CD4-positive, alpha-beta T cell (primary cell): ENCODE measurements around the gene STX8. TPM values are rescaled to one million over a fixed set of nuclear protein-coding genes. Genes with fewer than 3 reads are reported as not detected.

ENCODE experiments used
- ATAC-seq: fragments of 200-7000 bp; cut with Tn5 transposase; one replicate; pipeline ENCODE4 v1.10.0; 2022; ENCODE audit warnings: mild to moderate bottlenecking; ENCODE audit not compliant: poor library complexity
- CTCF ChIA-PET: fragments of 350-600 bp; sonication (Branson Sonifier 250); formaldehyde crosslinking; loops from one replicate; lab custom pipeline; 2021; ENCODE audit warnings: antibody characterized with exemption, inconsistent platforms; lab: Charles Lee
- POLR2A ChIA-PET: fragments of 350-600 bp; sonication (Branson Sonifier 250); formaldehyde crosslinking; loops from one replicate; lab custom pipeline; 2021; ENCODE audit warnings: antibody characterized with exemption, inconsistent platforms; lab: Charles Lee
- DNase-seq, 14 experiments: peaks; one replicate each; pipeline ENCODE4 v3.0.0-alpha.2; 2013 to 2020; ENCODE audit warnings: mixed read lengths in 2 of 14
- H3K27ac ChIP-seq, 2 donors: one replicate each; pipeline versions ENCODE4 v1.5.1 to v1.7.0; 2013; ENCODE audit warnings: low read length in 2 of 2, low read depth in 1 of 2, mild to moderate bottlenecking in 1 of 2
- H3K27me3 ChIP-seq, 2 experiments: 1 replicate in 1 of 2; 2 replicates in 1 of 2; pipeline versions ENCODE4 v1.6.1 to v1.7.0; 2013; ENCODE audit warnings: low read length in 2 of 2, control low read depth in 1 of 2, mild to moderate bottlenecking in 1 of 2, moderate library complexity in 1 of 2; ENCODE audit not compliant: insufficient read depth in 2 of 2, control insufficient read depth in 1 of 2
- H3K36me3 ChIP-seq: one replicate; pipeline ENCODE4 v1.6.1; 2013; ENCODE audit warnings: low read length, control low read depth; ENCODE audit not compliant: insufficient read depth
- H3K4me1 ChIP-seq: one replicate; pipeline ENCODE4 v1.6.1; 2013; ENCODE audit warnings: low read length, control low read depth; ENCODE audit not compliant: insufficient read depth
- H3K4me3 ChIP-seq: one replicate; pipeline ENCODE4 v1.5.1; 2013; ENCODE audit warnings: mild to moderate bottlenecking, low read length, moderate library complexity
- H3K9me3 ChIP-seq, 2 experiments: 1 replicate in 1 of 2; 2 replicates in 1 of 2; pipeline versions ENCODE4 v1.6.1 to v1.7.0; 2013; ENCODE audit warnings: low read length in 2 of 2, mild to moderate bottlenecking in 2 of 2, control low read depth in 1 of 2, moderate library complexity in 1 of 2; ENCODE audit not compliant: control insufficient read depth in 1 of 2, insufficient read depth in 1 of 2
- H3K27ac Mint-ChIP-seq: one replicate; pipeline ENCODE4 v1.8.0; 2020; ENCODE audit warnings: mixed read lengths
- H3K27me3 Mint-ChIP-seq: one replicate; pipeline ENCODE4 v1.8.0; 2021; ENCODE audit warnings: mixed read lengths
- H3K36me3 Mint-ChIP-seq: one replicate; pipeline ENCODE4 v1.8.0; 2021; ENCODE audit warnings: low read depth, mixed read lengths
- H3K4me1 Mint-ChIP-seq: one replicate; pipeline ENCODE4 v1.8.0; 2021; ENCODE audit warnings: low read depth, mixed read lengths
- H3K4me3 Mint-ChIP-seq: one replicate; pipeline ENCODE4 v1.8.0; 2020; ENCODE audit warnings: mild to moderate bottlenecking, mixed read lengths
- H3K9me3 Mint-ChIP-seq: one replicate; pipeline ENCODE4 v1.8.0; 2020; ENCODE audit warnings: mixed read lengths
- intact Hi-C, 2 experiments: fragments of 100-400 bp; cut with DNase I in 1 of 2; cut with micrococcal nuclease in 1 of 2; formaldehyde crosslinking; loops; one replicate each; pipeline versions ENCODE4 v1.15.1 to v1.9.0; 2023 to 2025; cut with DNase I, micrococcal nuclease
- total RNA-seq, 174 experiments: library from RNA in 2 of 174; stranded (reverse) in 2 of 174; gene quantifications; one replicate each; pipeline ENCODE4 v1.2.3 and lab custom pipeline; 2021 to 2026
- TF ChIP-seq, protein P1 (sequence below): fragments of 200-600 bp; IDR thresholded peaks from one replicate; pipeline ENCODE4 v1.8.0; 2022; ENCODE audit warnings: antibody characterized with exemption, mild to moderate bottlenecking

STX8 gene
- total RNA-seq, 2 experiments from 2014 or later: 52.2 to 63.2 TPM

DNA sequence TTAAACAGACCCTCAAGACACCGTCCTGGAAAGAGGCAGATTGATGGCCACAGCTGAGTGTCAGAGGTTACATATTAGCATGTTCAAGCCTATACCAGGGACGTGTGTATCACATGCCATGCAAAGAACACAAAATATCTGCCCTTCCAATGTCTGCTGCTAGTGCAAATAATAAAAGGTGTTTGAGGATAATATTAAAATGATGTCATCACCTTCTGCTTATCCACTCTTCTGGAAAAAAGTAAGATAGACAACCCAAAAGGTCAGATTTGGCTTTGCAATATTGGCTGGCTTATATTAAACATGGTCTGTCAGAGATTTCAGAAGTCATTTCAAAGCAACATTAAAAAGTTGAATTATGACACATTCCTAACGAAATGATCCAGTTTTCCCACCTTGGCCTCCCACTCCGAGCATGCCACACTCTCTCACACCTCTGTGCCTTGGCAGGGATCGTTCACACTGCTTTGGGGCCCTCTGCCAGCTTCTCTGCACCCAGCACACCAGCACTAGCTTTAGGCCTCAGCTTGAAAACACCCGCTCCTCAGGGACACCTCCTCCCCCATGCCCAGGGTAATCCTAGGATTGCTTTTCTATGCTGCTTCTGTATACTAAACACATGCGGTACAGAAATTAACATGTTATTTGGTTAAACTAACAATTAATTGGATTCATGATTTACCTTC, 306.1 kb downstream of the STX8 start:
- Mint-ChIP-seq H3K9me3 (no peaks in the 10 kb centered on the region), H3K27ac (no peak overlapping the region), H3K27me3 (no peaks in the 10 kb centered on the region), H3K4me3 (no peak overlapping the region), H3K36me3 (no peaks in the 10 kb centered on the region), H3K4me1 (peaks cover 22% of the 10 kb centered on the region)
- ATAC-seq: no peak
- H3K27me3 ChIP-seq: no peaks in the 10 kb centered on the region
- no peaks in the 10 kb centered on the region for H3K4me1 ChIP-seq
- H3K27ac ChIP-seq: no peak overlapping the region
- H3K4me3 ChIP-seq: no peak overlapping the region
- TF ChIP-seq, protein P1, sequence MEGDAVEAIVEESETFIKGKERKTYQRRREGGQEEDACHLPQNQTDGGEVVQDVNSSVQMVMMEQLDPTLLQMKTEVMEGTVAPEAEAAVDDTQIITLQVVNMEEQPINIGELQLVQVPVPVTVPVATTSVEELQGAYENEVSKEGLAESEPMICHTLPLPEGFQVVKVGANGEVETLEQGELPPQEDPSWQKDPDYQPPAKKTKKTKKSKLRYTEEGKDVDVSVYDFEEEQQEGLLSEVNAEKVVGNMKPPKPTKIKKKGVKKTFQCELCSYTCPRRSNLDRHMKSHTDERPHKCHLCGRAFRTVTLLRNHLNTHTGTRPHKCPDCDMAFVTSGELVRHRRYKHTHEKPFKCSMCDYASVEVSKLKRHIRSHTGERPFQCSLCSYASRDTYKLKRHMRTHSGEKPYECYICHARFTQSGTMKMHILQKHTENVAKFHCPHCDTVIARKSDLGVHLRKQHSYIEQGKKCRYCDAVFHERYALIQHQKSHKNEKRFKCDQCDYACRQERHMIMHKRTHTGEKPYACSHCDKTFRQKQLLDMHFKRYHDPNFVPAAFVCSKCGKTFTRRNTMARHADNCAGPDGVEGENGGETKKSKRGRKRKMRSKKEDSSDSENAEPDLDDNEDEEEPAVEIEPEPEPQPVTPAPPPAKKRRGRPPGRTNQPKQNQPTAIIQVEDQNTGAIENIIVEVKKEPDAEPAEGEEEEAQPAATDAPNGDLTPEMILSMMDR: no peak
- no peak for DNase-seq
- intact Hi-C loops: no loop called here
- ChIA-PET CTCF (no interaction called here), POLR2A (no interaction called here)
- H3K36me3 ChIP-seq: peaks cover 5% of the 10 kb centered on the region
- no peaks in the 10 kb centered on the region for H3K9me3 ChIP-seq

DNA sequence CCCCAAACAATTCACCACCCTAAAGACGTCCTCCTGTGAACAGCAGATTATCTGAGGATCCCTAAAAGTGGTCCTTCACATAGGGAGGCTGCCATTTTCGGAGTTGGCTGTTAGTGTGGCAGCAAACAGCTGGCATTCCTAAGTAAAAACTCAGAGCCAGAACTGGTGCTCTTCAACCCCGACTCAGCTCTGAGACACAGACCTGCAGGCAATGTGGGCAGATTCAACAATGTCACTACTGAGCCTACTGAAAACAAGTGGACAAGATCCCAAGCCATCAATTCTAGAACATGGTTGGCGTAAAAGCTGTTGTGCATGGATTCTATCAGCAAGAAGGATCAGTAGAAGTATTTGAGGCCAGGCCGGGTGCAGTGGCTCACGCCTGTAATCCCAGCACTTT, 307.1 kb downstream of the STX8 start:
- Histone ChIP-seq H3K4me1 (no peaks in the 10 kb centered on the region), H3K27ac (no peak overlapping the region), H3K9me3 (peaks cover 0 to 5% of the 10 kb centered on the region in 2 experiments), H3K27me3 (no peaks in the 10 kb centered on the region), H3K4me3 (no peak overlapping the region), H3K36me3 (peaks cover 5% of the 10 kb centered on the region)
- no peaks in the 10 kb centered on the region for H3K9me3 Mint-ChIP-seq
- peaks cover 14% of the 10 kb centered on the region for H3K4me1 Mint-ChIP-seq
- ATAC-seq (no peak), DNase-seq (no peak)
- CTCF ChIA-PET: no interaction called here
- POLR2A ChIA-PET: no interaction called here
- no peaks in the 10 kb centered on the region for H3K27me3 Mint-ChIP-seq
- H3K4me3 Mint-ChIP-seq: no peak overlapping the region
- H3K36me3 Mint-ChIP-seq: peaks cover 6% of the 10 kb centered on the region
- TF ChIP-seq, protein P1: no peak
- H3K27ac Mint-ChIP-seq: no peak overlapping the region
- intact Hi-C loops: no loop called here

DNA sequence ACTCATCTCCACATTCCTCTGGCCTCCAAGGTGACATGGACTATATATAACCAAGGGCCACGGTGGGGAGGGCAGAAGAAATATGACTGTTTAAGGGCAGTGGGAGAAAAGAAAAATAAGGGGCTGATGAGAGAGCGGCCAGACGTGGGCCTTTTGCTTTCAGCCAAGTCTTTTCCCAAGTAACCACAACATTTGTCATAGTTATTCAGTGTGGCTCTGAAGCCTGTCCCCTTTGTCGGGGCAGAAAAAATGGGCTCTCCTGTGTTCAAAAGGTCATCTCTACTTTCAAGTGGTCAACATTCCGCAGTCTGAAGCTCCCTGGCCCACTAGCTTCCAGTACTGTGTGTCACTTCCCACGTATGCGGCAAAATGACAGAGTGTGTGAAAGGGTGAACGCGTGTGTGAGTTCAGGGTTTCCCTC, 308.9 kb downstream of the STX8 start:
- Mint-ChIP-seq H3K27me3 (no peaks in the 10 kb centered on the region), H3K27ac (no peak overlapping the region), H3K4me3 (no peak overlapping the region), H3K36me3 (peaks cover 8% of the 10 kb centered on the region), H3K4me1 (peaks cover 4% of the 10 kb centered on the region), H3K9me3 (no peaks in the 10 kb centered on the region)
- H3K9me3 ChIP-seq: peaks cover 0 to 5% of the 10 kb centered on the region in 2 experiments
- no peak overlapping the region for H3K27ac ChIP-seq
- ChIA-PET CTCF (no interaction called here), POLR2A (interaction anchor here (0.7 kb wide), 1 partner anchor 20 kb away, joined by 3 read pairs; no protein-coding TSS in a partner anchor)
- TF ChIP-seq, protein P1: no peak
- DNase-seq: no peak
- H3K27me3 ChIP-seq: no peaks in the 10 kb centered on the region
- H3K4me3 ChIP-seq: no peak overlapping the region
- no peak for ATAC-seq
- H3K36me3 ChIP-seq: peaks cover 5% of the 10 kb centered on the region
- no peaks in the 10 kb centered on the region for H3K4me1 ChIP-seq
- intact Hi-C loops: no loop called here
